GM18505 (cell line): ENCODE measurements around the gene SPECC1L.

Experiments used
- ATAC-seq: cut with Tn5 transposase; IDR thresholded peaks from one replicate; pipeline ENCODE4 v1.9.1; 2021; ENCODE audit not compliant: unreplicated experiment
- POLR2A ChIP-seq: IDR thresholded peaks from 4 replicates; pipeline ENCODE4 v1.6.1; 2011; ENCODE audit warnings: borderline replicate concordance; ENCODE audit not compliant: insufficient read depth, insufficient read length; ENCODE audit errors: extremely low read depth

The SPECC1L gene

DNA sequence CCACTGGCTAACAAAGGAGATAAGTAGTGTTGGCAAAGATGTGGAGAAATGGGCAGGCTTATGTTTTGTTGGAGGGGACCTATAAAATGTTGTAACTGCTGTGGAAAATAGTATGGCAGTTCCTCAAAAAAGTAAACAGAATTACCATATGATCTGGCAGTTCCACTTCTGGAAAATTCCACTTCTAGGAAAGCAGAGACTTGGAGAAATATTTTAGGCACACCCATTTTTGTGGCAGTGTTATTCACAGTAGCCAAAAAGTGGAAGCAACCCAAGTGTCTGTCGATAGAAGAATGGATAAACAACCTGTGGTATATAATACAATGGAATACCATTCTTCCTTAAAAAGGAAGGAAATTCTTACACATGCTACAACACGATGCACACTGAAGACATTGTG, 99.8 kb downstream of the SPECC1L start:
- no peak for ATAC-seq
- no peak for TF ChIP-seq POLR2A

GRCh38 chr22:24376002-24376401, 105.4 kb downstream of the SPECC1L start:
- TF ChIP-seq POLR2A, result no peak
- ATAC-seq, result no peak

- no peak for ATAC-seq
- no peak for TF ChIP-seq POLR2A
These were observed 106.0 kb downstream of the SPECC1L start for GRCh38 chr22:24376586-24376985.

DNA sequence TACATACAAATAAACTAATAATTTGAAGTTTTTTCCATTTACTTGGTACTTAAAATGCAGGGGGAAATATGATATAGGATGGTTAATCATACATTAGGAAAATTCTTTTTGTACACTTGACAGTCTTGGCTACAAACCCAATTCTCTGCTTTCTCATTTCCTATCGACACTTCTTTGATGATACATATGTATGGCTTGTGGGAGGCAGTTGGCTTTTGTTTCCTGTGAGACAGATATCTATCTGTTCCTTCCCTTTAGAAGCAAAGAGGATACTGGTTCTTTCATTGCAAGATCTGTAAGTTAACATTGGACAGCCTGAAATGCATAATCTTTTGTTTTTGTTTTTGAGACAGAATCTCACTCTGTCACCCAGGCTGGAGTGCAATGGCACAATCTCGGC, 108.9 kb downstream of the SPECC1L start:
- no peak for TF ChIP-seq POLR2A
- no peak for ATAC-seq

DNA sequence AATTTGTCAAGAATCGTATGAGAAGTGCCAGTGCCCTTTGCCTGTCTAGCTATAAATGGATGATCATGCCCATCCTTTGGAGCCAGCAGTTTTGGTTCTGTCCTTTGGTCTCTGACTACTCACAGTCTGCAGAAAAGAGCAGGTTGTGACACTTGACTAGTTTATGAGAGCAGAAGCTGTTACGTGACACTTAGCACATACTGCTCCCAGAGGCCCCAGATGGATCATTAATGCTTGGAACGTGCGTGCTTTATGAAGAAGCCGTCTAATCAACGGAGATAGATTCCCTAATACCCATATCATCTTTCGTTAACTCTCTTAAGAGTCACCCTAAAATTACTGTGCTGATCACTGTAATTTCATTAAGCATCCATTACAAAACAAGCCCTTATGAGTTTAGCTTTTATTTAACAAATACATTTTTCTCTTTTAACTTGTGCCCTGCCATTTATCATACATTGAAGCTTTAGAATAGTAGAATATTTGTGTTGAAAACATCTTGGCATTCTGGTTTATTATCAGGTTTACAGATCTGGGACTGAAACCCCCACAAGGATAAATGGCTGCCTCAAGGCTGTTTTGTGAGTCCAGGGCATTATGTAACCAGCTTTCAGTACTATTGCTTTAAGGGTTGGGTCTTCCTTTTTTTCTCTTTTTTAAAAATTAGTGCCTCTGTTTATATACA, 109.7 kb downstream of the SPECC1L start:
- ATAC-seq, result no peak
- no peak for TF ChIP-seq POLR2A

DNA sequence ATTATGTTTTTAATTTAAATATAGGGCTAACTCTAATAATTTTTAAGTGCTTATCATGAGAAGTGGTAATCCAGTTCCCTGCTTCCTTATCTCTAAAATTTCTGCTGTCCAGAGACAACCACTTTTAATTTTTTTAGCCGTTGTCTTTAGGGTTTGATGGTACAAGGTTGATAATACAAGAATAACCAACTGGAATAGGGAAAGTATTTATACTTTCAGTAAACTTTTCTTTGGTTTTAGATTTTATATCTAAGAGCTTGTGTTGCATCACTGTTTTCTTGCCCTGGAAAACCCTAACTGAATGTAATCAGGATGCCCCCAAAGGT, 110.2 kb downstream of the SPECC1L start:
- no peak for ATAC-seq
- TF ChIP-seq POLR2A, result no peak

GRCh38 chr22:24383061-24383460, 112.4 kb downstream of the SPECC1L start:
- ATAC-seq, result no peak
- TF ChIP-seq POLR2A, result no peak

DNA sequence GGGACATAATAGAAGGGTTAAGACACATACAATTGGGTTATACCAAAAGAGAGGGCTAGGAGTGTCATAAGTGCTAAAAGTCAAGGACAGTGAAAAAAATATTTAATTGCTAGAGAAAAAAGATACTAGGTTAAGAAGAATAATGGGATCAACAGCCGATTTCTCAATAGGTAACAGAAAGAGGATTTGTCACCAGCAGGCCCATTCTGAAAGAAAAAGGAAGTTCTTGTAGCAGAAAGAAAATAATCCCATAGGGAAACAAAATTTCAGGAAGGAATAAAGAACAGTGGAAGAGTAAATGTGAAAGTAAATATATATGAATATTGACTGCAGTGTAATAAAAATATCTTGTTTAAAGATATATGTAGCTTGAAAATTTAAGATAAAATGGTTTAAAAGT, 113.5 kb downstream of the SPECC1L start:
- ATAC-seq, result no peak
- TF ChIP-seq POLR2A, result no peak

DNA sequence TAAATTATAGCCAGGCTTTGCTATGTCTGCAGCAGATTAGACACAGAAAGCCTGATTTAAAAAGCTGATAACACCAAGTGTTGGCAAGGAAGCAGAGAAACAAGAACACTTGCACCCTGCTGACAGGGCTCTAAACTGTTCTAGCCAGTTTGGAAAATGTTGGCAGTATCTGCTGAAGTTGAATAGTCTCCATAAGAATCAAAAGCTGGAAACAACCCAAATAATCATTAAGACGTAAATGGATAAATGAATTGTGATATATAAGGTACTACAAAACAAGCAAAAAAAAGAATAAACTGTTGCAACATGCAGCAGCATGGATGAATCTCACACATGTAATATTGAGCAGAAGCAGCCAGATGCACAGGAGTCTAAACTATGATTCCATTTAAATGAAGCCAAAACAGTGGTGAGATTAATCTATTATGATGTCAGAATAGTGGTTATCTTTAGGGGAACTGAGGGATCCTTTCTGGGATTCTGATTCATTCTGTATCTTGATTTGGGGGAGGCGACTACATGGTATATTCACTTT, 116.4 kb downstream of the SPECC1L start:
- no peak for ATAC-seq
- no peak for TF ChIP-seq POLR2A

DNA sequence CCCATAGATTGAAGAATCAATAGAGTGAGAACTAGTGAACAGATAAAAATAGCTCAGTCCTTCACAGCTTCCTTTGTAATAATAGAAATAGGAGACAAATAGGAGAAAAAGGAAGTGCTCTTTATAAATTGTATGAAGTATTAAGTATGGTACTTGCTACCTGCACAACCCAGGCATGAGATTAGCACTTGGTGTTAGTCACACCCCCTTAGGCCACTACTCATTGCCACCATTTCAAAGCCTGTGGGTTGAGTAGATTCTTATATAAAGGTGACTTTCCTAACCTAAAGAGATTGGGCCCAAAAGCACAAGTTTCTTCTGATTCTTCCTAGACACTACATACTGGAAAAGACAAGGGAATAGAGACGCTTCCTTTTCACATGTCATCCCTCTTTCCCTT, 119.0 kb downstream of the SPECC1L start:
- no peak for TF ChIP-seq POLR2A
- ATAC-seq, result no peak

GRCh38 chr22:24390156-24390555, 119.5 kb downstream of the SPECC1L start:
- TF ChIP-seq POLR2A, result no peak
- ATAC-seq, result no peak

- no peak for ATAC-seq
- TF ChIP-seq POLR2A, result no peak
These were observed 119.9 kb downstream of the SPECC1L start for GRCh38 chr22:24390576-24390975.

- no peak for ATAC-seq
- no peak for TF ChIP-seq POLR2A
These were observed 121.2 kb downstream of the SPECC1L start for GRCh38 chr22:24391836-24392217.

DNA sequence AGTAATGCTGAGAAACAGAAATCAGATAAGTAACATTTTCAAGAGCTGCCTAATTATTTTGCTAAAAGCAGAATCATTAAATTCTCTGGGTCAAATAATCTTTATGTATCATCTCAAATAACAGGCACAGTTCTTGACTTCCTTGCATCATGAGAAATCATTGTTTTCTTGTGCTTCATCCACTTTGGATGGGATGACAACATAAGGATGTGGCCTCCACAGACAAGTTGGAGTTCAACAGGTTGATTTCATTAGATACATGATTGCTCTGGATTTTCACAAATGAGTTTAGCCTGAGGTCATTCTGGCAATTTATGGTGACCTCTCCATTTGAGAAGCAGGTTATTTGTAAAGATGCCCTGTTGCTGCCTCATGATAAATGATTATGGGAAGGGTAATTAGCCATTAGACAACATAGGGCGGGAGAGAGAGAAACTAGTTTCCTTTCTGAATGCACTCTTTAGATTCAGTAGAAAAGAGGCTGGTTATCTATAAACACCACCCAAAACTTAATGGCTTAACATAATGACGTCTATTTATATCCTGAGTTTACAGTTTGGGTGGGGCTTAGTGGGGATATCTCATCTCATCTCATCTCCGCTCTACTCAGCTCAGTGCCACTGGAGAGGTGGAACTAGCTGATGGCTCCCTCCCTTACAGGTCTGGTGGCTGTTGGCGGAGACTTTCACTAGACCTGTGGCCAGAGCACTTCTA, 121.7 kb downstream of the SPECC1L start:
- no peak for TF ChIP-seq POLR2A
- ATAC-seq, result no peak
